HEK293 (cell line): ENCODE measurements around the gene CADM4.
A peak's percentile ranks its signal among the peaks of the same experiment; 100 is the strongest.

Experiments used
- GLIS1 ChIP-seq: fragments of 450-650 bp; formaldehyde crosslinking; IDR thresholded peaks from 2 replicates; pipeline ENCODE4 v1.5.1; 2016; ENCODE audit warnings: missing biosample characterization, missing genetic modification characterization
- MEIS1 ChIP-seq: sonication (generic); formaldehyde crosslinking; IDR thresholded peaks from 2 replicates; pipeline ENCODE4 v1.8.1; 2022; ENCODE audit warnings: missing genetic modification reagents, mild to moderate bottlenecking, borderline replicate concordance
- MYNN ChIP-seq: fragments of 450-650 bp; formaldehyde crosslinking; IDR thresholded peaks from 2 replicates; pipeline ENCODE4 v1.5.1; 2016; ENCODE audit warnings: missing biosample characterization, missing genetic modification characterization, borderline replicate concordance
- MZF1 ChIP-seq: fragments of 450-650 bp; formaldehyde crosslinking; IDR thresholded peaks from 2 replicates; pipeline ENCODE4 v1.5.1; 2017; ENCODE audit warnings: missing biosample characterization, missing genetic modification characterization, borderline replicate concordance
- SCRT2 ChIP-seq: fragments of 450-650 bp; formaldehyde crosslinking; IDR thresholded peaks from 2 replicates; pipeline ENCODE4 v1.5.1; 2016; ENCODE audit warnings: missing biosample characterization, missing genetic modification characterization
- SETDB1 ChIP-seq: IDR thresholded peaks from one replicate; pipeline ENCODE4 v1.6.1; 2017; ENCODE audit warnings: mild to moderate bottlenecking, low read length, moderate library complexity, mixed read lengths; ENCODE audit not compliant: insufficient read length
- ZBTB17 ChIP-seq: fragments of 450-650 bp; formaldehyde crosslinking; IDR thresholded peaks from 2 replicates; pipeline ENCODE4 v1.5.1; 2016; ENCODE audit warnings: missing biosample characterization, missing genetic modification characterization
- ZBTB21 ChIP-seq: fragments of 450-650 bp; formaldehyde crosslinking; IDR thresholded peaks from 2 replicates; pipeline ENCODE4 v1.5.1; 2017; ENCODE audit warnings: missing biosample characterization, missing genetic modification characterization
- ZBTB48 ChIP-seq: fragments of 450-650 bp; formaldehyde crosslinking; IDR thresholded peaks from 2 replicates; pipeline ENCODE4 v1.5.1; 2016; ENCODE audit warnings: missing biosample characterization, missing genetic modification characterization
- ZFP41 ChIP-seq: fragments of 450-650 bp; formaldehyde crosslinking; IDR thresholded peaks from 2 replicates; pipeline ENCODE4 v1.5.1; 2016; ENCODE audit warnings: missing biosample characterization, missing genetic modification characterization, borderline replicate concordance
- ZFP69B ChIP-seq: fragments of 450-650 bp; formaldehyde crosslinking; IDR thresholded peaks from 2 replicates; pipeline ENCODE4 v1.5.1; 2016; ENCODE audit warnings: missing biosample characterization, missing genetic modification characterization
- ZNF138 ChIP-seq: fragments of 450-650 bp; formaldehyde crosslinking; IDR thresholded peaks from 2 replicates; pipeline ENCODE4 v1.5.1; 2016; ENCODE audit warnings: missing biosample characterization, missing genetic modification characterization, borderline replicate concordance
- ZNF169 ChIP-seq: fragments of 450-650 bp; formaldehyde crosslinking; IDR thresholded peaks from 2 replicates; pipeline ENCODE4 v1.5.1; 2016; ENCODE audit warnings: missing biosample characterization, missing genetic modification characterization
- ZNF184 ChIP-seq: fragments of 450-650 bp; IDR thresholded peaks from 2 replicates; pipeline ENCODE4 v1.5.1; 2018; ENCODE audit warnings: missing biosample characterization, mild to moderate bottlenecking, missing genetic modification characterization
- ZNF341 ChIP-seq: fragments of 450-650 bp; formaldehyde crosslinking; IDR thresholded peaks from 2 replicates; pipeline ENCODE4; 2016; ENCODE audit warnings: low read depth, missing biosample characterization, missing genetic modification characterization
- ZNF510 ChIP-seq: fragments of 450-650 bp; formaldehyde crosslinking; IDR thresholded peaks from 2 replicates; pipeline ENCODE4 v1.5.1; 2018; ENCODE audit warnings: mild to moderate bottlenecking, missing genetic modification characterization, missing biosample characterization; ENCODE audit not compliant: insufficient replicate concordance
- ZNF548 ChIP-seq: fragments of 450-650 bp; formaldehyde crosslinking; IDR thresholded peaks from 2 replicates; pipeline ENCODE4 v1.5.1; 2016; ENCODE audit warnings: missing biosample characterization, missing genetic modification characterization
- ZNF777 ChIP-seq: fragments of 450-650 bp; formaldehyde crosslinking; IDR thresholded peaks from 2 replicates; pipeline ENCODE4 v1.5.1; 2017; ENCODE audit warnings: missing biosample characterization, missing genetic modification characterization, borderline replicate concordance
- ZNF791 ChIP-seq: fragments of 450-650 bp; formaldehyde crosslinking; IDR thresholded peaks from 2 replicates; pipeline ENCODE4 v1.5.1; 2016; ENCODE audit warnings: missing biosample characterization, missing genetic modification characterization
- TF ChIP-seq, protein P1 (sequence below): fragments of 450-650 bp; formaldehyde crosslinking; IDR thresholded peaks from 2 replicates; pipeline ENCODE4 v1.5.1; 2016; ENCODE audit warnings: missing biosample characterization, missing genetic modification characterization
- TF ChIP-seq, protein P2 (sequence below): fragments of 450-650 bp; formaldehyde crosslinking; IDR thresholded peaks from 2 replicates; pipeline ENCODE4 v1.5.1; 2016; ENCODE audit warnings: missing biosample characterization, missing genetic modification characterization
- TF ChIP-seq, protein P3 (sequence below): fragments of 450-650 bp; formaldehyde crosslinking; IDR thresholded peaks from 2 replicates; pipeline ENCODE4 v1.5.1; 2017; ENCODE audit warnings: missing biosample characterization, missing genetic modification characterization
- TF ChIP-seq, protein P4 (sequence below): fragments of 450-650 bp; formaldehyde crosslinking; IDR thresholded peaks from 2 replicates; pipeline ENCODE4 v1.5.1; 2016; ENCODE audit warnings: missing biosample characterization, missing genetic modification characterization
- TF ChIP-seq, protein P5 (sequence below): fragments of 450-650 bp; formaldehyde crosslinking; IDR thresholded peaks from 2 replicates; pipeline ENCODE4 v1.5.1; 2016; ENCODE audit warnings: missing biosample characterization, missing genetic modification characterization

The CADM4 gene

DNA sequence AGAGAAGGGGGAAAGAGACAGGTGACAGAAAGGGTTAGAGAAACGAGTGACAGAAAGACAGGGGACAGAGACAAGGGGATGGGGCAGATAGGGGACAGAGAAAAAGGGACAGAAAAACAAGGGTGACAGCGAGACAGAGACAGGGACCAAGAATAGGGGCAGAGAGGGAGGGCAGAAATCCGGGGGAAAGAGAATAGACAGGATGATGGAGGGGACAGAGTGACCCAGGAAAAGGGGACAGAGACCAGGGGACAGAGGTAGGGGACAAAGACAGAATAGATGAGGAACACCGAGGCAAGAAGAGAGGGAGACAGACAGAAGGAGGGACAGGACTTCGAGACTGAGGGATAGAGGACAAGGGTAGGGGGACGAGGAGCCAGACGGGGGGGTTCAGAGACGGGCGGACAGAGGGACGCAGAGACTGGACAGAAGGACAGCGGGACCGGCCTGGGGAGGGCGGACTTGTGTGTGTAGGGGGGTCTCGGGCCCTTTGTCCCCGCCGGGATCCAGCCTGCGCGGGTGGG lies 593 bp downstream of the CADM4 start (continued):
- TF ChIP-seq MEIS1 (CRISPR knock-in tag) (no peak), SETDB1 (no peak), ZNF341 (tag by site-specific recombination) (no peak), MZF1 (tag by site-specific recombination) (no peak), MYNN (tag by site-specific recombination) (no peak), ZNF548 (tag by site-specific recombination) (0 out of 2 replicates have a peak, but pooled peaks have one; percentile 9), ZBTB21 (tag by site-specific recombination) (no peak), ZFP69B (tag by site-specific recombination) (0 out of 2 replicates have a peak, but pooled peaks have one; percentile 22), ZFP41 (no peak), ZNF777 (tag by site-specific recombination) (no peak; the same call in none of the 2 replicates), GLIS1 (tag by site-specific recombination) (peak; percentile 14), ZNF510 (no peak), ZNF791 (tag by site-specific recombination) (peak; percentile 83; the same call in 1 of the 2 replicates), ZBTB17 (tag by site-specific recombination) (peak; percentile 53; the same call in 1 of the 2 replicates), ZBTB48 (tag by site-specific recombination) (peak; percentile 86), SCRT2 (tag by site-specific recombination) (no peak), ZNF169 (tag by site-specific recombination) (peak; percentile 64), ZNF138 (tag by site-specific recombination) (no peak), ZNF184 (no peak)
- TF ChIP-seq, protein P1, sequence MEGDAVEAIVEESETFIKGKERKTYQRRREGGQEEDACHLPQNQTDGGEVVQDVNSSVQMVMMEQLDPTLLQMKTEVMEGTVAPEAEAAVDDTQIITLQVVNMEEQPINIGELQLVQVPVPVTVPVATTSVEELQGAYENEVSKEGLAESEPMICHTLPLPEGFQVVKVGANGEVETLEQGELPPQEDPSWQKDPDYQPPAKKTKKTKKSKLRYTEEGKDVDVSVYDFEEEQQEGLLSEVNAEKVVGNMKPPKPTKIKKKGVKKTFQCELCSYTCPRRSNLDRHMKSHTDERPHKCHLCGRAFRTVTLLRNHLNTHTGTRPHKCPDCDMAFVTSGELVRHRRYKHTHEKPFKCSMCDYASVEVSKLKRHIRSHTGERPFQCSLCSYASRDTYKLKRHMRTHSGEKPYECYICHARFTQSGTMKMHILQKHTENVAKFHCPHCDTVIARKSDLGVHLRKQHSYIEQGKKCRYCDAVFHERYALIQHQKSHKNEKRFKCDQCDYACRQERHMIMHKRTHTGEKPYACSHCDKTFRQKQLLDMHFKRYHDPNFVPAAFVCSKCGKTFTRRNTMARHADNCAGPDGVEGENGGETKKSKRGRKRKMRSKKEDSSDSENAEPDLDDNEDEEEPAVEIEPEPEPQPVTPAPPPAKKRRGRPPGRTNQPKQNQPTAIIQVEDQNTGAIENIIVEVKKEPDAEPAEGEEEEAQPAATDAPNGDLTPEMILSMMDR (tag by site-specific recombination), result no peak
- TF ChIP-seq, protein P2, sequence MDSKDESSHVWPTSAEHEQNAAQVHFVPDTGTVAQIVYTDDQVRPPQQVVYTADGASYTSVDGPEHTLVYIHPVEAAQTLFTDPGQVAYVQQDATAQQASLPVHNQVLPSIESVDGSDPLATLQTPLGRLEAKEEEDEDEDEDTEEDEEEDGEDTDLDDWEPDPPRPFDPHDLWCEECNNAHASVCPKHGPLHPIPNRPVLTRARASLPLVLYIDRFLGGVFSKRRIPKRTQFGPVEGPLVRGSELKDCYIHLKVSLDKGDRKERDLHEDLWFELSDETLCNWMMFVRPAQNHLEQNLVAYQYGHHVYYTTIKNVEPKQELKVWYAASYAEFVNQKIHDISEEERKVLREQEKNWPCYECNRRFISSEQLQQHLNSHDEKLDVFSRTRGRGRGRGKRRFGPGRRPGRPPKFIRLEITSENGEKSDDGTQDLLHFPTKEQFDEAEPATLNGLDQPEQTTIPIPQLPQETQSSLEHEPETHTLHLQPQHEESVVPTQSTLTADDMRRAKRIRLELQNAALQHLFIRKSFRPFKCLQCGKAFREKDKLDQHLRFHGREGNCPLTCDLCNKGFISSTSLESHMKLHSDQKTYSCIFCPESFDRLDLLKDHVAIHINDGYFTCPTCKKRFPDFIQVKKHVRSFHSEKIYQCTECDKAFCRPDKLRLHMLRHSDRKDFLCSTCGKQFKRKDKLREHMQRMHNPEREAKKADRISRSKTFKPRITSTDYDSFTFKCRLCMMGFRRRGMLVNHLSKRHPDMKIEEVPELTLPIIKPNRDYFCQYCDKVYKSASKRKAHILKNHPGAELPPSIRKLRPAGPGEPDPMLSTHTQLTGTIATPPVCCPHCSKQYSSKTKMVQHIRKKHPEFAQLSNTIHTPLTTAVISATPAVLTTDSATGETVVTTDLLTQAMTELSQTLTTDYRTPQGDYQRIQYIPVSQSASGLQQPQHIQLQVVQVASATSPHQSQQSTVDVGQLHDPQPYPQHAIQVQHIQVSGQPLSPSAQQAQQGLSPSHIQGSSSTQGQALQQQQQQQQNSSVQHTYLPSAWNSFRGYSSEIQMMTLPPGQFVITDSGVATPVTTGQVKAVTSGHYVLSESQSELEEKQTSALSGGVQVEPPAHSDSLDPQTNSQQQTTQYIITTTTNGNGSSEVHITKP (tag by site-specific recombination), result peak; percentile 71
- TF ChIP-seq, protein P3, sequence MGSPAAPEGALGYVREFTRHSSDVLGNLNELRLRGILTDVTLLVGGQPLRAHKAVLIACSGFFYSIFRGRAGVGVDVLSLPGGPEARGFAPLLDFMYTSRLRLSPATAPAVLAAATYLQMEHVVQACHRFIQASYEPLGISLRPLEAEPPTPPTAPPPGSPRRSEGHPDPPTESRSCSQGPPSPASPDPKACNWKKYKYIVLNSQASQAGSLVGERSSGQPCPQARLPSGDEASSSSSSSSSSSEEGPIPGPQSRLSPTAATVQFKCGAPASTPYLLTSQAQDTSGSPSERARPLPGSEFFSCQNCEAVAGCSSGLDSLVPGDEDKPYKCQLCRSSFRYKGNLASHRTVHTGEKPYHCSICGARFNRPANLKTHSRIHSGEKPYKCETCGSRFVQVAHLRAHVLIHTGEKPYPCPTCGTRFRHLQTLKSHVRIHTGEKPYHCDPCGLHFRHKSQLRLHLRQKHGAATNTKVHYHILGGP (tag by site-specific recombination), result 0 out of 2 replicates have a peak, but pooled peaks have one; percentile 34
- TF ChIP-seq, protein P4, sequence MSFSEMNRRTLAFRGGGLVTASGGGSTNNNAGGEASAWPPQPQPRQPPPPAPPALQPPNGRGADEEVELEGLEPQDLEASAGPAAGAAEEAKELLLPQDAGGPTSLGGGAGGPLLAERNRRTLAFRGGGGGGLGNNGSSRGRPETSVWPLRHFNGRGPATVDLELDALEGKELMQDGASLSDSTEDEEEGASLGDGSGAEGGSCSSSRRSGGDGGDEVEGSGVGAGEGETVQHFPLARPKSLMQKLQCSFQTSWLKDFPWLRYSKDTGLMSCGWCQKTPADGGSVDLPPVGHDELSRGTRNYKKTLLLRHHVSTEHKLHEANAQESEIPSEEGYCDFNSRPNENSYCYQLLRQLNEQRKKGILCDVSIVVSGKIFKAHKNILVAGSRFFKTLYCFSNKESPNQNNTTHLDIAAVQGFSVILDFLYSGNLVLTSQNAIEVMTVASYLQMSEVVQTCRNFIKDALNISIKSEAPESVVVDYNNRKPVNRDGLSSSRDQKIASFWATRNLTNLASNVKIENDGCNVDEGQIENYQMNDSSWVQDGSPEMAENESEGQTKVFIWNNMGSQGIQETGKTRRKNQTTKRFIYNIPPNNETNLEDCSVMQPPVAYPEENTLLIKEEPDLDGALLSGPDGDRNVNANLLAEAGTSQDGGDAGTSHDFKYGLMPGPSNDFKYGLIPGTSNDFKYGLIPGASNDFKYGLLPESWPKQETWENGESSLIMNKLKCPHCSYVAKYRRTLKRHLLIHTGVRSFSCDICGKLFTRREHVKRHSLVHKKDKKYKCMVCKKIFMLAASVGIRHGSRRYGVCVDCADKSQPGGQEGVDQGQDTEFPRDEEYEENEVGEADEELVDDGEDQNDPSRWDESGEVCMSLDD (tag by site-specific recombination), result peak; percentile 74
- TF ChIP-seq, protein P5, sequence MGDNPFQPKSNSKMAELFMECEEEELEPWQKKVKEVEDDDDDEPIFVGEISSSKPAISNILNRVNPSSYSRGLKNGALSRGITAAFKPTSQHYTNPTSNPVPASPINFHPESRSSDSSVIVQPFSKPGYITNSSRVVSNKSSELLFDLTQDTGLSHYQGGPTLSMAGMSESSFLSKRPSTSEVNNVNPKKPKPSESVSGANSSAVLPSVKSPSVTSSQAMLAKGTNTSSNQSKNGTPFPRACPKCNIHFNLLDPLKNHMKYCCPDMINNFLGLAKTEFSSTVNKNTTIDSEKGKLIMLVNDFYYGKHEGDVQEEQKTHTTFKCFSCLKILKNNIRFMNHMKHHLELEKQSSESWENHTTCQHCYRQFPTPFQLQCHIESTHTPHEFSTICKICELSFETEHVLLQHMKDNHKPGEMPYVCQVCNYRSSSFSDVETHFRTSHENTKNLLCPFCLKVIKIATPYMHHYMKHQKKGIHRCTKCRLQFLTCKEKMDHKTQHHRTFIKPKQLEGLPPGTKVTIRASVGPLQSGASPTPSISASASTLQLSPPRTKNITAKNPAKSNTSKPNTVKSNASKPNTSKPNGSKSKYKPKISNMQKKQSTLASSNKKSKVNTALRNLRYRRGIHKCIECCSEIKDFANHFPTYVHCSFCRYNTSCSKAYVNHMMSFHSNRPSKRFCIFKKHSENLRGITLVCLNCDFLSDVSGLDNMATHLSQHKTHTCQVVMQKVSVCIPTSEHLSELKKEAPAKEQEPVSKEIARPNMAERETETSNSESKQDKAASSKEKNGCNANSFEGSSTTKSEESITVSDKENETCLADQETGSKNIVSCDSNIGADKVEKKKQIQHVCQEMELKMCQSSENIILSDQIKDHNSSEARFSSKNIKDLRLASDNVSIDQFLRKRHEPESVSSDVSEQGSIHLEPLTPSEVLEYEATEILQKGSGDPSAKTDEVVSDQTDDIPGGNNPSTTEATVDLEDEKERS (tag by site-specific recombination), result no peak
